Endothelial cell of umbilical vein (primary cell): ENCODE measurements around the gene YWHAG. TPM values are rescaled to one million over a fixed set of nuclear protein-coding genes. Genes with fewer than 3 reads are reported as not detected.

Experiments
- BruUV-seq: library from RNA; stranded (reverse); fragments of 400-500 nt; replicated peaks from 2 replicates; lab custom pipeline; 2021; lab: Mats Ljungman, UMichigan
- CTCF ChIA-PET: fragments of 300-600, 350-600 bp; sonication (Branson Sonifier 250); formaldehyde crosslinking; loops from one replicate; lab custom pipeline; 2021; ENCODE audit warnings: antibody characterized with exemption, inconsistent platforms; lab: Charles Lee
- POLR2A ChIA-PET: fragments of 300-600, 350-600 bp; sonication (Branson Sonifier 250); formaldehyde crosslinking; loops from one replicate; lab custom pipeline; 2021; ENCODE audit warnings: antibody characterized with exemption, inconsistent platforms; lab: Charles Lee
- DNase-seq: peaks from one replicate; pipeline ENCODE4 v3.0.0-alpha.2; 2011; ENCODE audit warnings: low read depth, low spot score
- FAIRE-seq: peaks from 2 replicates; lab custom pipeline; 2011; peaks lifted over from hg19 to GRCh38; lab: Jason Lieb, UNC
- H2AFZ ChIP-seq: 2 replicates; pipeline ENCODE4 v1.6.0; 2012; ENCODE audit warnings: low read depth, low read length, control low read depth, inconsistent platforms
- H3K27ac ChIP-seq: 2 replicates; pipeline ENCODE4 v1.5.1; 2011; ENCODE audit warnings: low read depth, mild to moderate bottlenecking, control low read depth, low read length, moderate library complexity; ENCODE audit not compliant: insufficient read depth
- H3K27me3 ChIP-seq, 2 experiments: 2 replicates each; pipeline versions ENCODE4 v1.6.0 to v1.6.1; 2011; ENCODE audit warnings: low read length in 2 of 2, mixed read lengths in 1 of 2; ENCODE audit not compliant: control insufficient read depth in 2 of 2, insufficient read depth in 2 of 2
- H3K36me3 ChIP-seq, 2 experiments: 2 replicates in 1 of 2; 3 replicates in 1 of 2; pipeline ENCODE4 v1.5.1; 2011; ENCODE audit warnings: low read length in 2 of 2, mild to moderate bottlenecking in 1 of 2, moderate library complexity in 1 of 2; ENCODE audit not compliant: control insufficient read depth in 2 of 2, insufficient read depth in 2 of 2; ENCODE audit errors: extremely low read depth in 1 of 2
- H3K4me1 ChIP-seq: 3 replicates; pipeline ENCODE4 v1.5.1; 2011; ENCODE audit warnings: mild to moderate bottlenecking, low read length; ENCODE audit not compliant: control insufficient read depth, insufficient read depth; ENCODE audit errors: extremely low read depth
- H3K4me2 ChIP-seq: 2 replicates; pipeline ENCODE4 v1.6.1; 2011; ENCODE audit warnings: low read length, control low read depth, mixed read lengths; ENCODE audit not compliant: insufficient read depth
- H3K4me3 ChIP-seq, 3 experiments: fragments of 200-600 bp in 1 of 3; sonication (generic), shearing (Covaris generic) in 1 of 3; replicated peaks in 1 of 3; 2 replicates each; pipeline ENCODE4 v1.5.1; 2011 to 2016; ENCODE audit warnings: control low read depth in 3 of 3, low read length in 3 of 3, mild to moderate bottlenecking in 2 of 3, inconsistent platforms in 1 of 3, low read depth in 1 of 3, moderate library complexity in 1 of 3; ENCODE audit not compliant: insufficient read depth in 1 of 3
- H3K79me2 ChIP-seq: 2 replicates; pipeline ENCODE4 v1.6.0; 2012; ENCODE audit warnings: low read length, inconsistent platforms; ENCODE audit not compliant: control insufficient read depth, insufficient read depth
- H3K9ac ChIP-seq: replicated peaks from 2 replicates; pipeline ENCODE3; 2011; ENCODE audit warnings: low read length, control low read depth; ENCODE audit not compliant: insufficient read depth; ENCODE audit errors: extremely low read depth
- H3K9me1 ChIP-seq: replicated peaks from 3 replicates; pipeline ENCODE4 v1.6.0; 2011; ENCODE audit warnings: mild to moderate bottlenecking, low read length; ENCODE audit not compliant: control insufficient read depth, insufficient read depth; ENCODE audit errors: extremely low read depth
- H3K9me3 ChIP-seq: replicated peaks from 2 replicates; pipeline ENCODE4 v1.5.1; 2012; ENCODE audit warnings: low read length, inconsistent platforms; ENCODE audit not compliant: control insufficient read depth, insufficient read depth
- H4K20me1 ChIP-seq: replicated peaks from 2 replicates; pipeline ENCODE3; 2011; ENCODE audit warnings: mild to moderate bottlenecking, low read length; ENCODE audit not compliant: control insufficient read depth, insufficient read depth; ENCODE audit errors: extremely low read depth
- EZH2 ChIP-seq: IDR thresholded peaks from 2 replicates; pipeline ENCODE4 v1.6.1; 2012; ENCODE audit warnings: borderline replicate concordance, low read depth, mild to moderate bottlenecking, moderate library complexity, low read length, inconsistent platforms; ENCODE audit not compliant: severe bottlenecking
- FOS ChIP-seq: IDR thresholded peaks from 2 replicates; pipeline ENCODE4 v1.6.1; 2011; ENCODE audit warnings: mild to moderate bottlenecking, low read length, moderate library complexity, borderline replicate concordance; ENCODE audit not compliant: insufficient read depth
- GATA2 ChIP-seq: IDR thresholded peaks from 2 replicates; pipeline ENCODE4 v1.7.0; 2011; ENCODE audit warnings: low read depth, mild to moderate bottlenecking, moderate library complexity, mixed read lengths, low read length; ENCODE audit not compliant: insufficient read length, insufficient read depth
- JUN ChIP-seq: IDR thresholded peaks from 2 replicates; pipeline ENCODE4 v1.6.1; 2011; ENCODE audit warnings: borderline replicate concordance, low read depth; ENCODE audit not compliant: insufficient read length, insufficient read depth
- MYC ChIP-seq: IDR thresholded peaks from one replicate; pipeline ENCODE4 v1.6.1; 2011; ENCODE audit warnings: mild to moderate bottlenecking, low read depth, low read length
- POLR2A ChIP-seq: IDR thresholded peaks from 2 replicates; pipeline ENCODE4 v1.6.1; 2012; ENCODE audit warnings: low read depth, mild to moderate bottlenecking, control low read depth, low read length
- POLR2AphosphoS5 ChIP-seq: IDR thresholded peaks from 2 replicates; pipeline ENCODE4 v1.6.1; 2012; ENCODE audit warnings: low read depth, mild to moderate bottlenecking, control low read depth, low read length, moderate library complexity; ENCODE audit not compliant: insufficient read depth
- dilution Hi-C: fragments of 300-500 bp; cut with MboI; formaldehyde crosslinking; loops from one replicate; pipeline ENCODE4 v1.15.0; 2019; ENCODE audit warnings: low sequenced_read_pairs; ENCODE audit not compliant: extremely low pct_ligation_motif_present
- intact Hi-C: fragments of 100-400 bp; cut with micrococcal nuclease; formaldehyde crosslinking; loops from one replicate; pipeline ENCODE4 v1.10.0; 2022
- polyA plus RNA-seq, 4 experiments: library from polyadenylated mRNA; depleted of rRNA in 3 of 4; stranded (reverse) in 3 of 4; unstranded in 1 of 4; fragments of >200 nt; gene quantifications; 2 replicates each; pipeline versions ENCODE4 v1.2.1 to v1.2.3, GENCODE V29; 2011 to 2012; ENCODE audit warnings: missing spikeins in 1 of 4
- total RNA-seq: library from RNA; stranded (reverse); gene quantifications from 2 replicates; pipeline ENCODE4 v1.2.3, GENCODE V29; 2021
- TF ChIP-seq, protein P1 (sequence below): IDR thresholded peaks from 2 replicates; pipeline ENCODE4 v1.6.1; 2011; ENCODE audit not compliant: insufficient read depth, insufficient read length
- TF ChIP-seq, protein P2 (sequence below), 2 donors: IDR thresholded peaks; 1 replicate in 1 of 2; 2 replicates in 1 of 2; pipeline ENCODE4 v1.5.1; 2011; ENCODE audit warnings: low read length in 2 of 2, mild to moderate bottlenecking in 2 of 2, moderate library complexity in 2 of 2, control low read depth in 1 of 2, inconsistent platforms in 1 of 2, low read depth in 1 of 2; ENCODE audit not compliant: insufficient read depth in 1 of 2; ENCODE audit errors: extremely low read depth in 1 of 2

The YWHAG gene
- total and polyA plus RNA-seq, 2 donors (not counting 3 experiments of a cell fraction or from before 2014, with no cell fraction given): 55.6 to 205 TPM

DNA sequence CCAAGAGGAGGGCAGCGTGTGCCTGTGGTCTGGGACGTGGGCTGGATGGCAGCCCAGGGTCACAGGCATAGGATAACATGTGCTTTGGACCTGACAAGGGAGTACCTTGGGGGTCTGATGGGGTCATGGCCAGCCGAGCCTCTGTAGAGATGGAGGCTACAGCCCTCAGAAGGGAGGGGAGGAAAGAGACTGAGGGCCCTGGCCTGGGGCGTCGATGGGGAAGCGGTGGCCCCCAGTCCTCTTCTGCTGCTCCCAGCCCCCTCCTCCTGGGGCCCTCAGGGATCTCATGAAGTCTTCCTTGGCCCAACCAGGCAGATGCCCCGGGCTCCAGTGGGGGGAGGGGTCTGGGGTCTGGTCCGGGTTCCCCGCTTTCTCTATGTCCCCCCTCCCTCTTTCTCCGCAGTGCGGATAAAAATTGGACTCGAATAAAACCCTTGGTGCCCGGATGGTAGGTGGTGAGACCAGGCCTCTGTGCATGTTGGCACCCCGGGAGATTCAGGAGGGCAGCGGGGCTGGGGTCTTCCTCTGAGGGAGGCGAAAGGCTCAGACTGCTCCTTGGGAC, 71.9 kb downstream of the YWHAG start:
- DNase-seq (no peak), FAIRE-seq (no peak)
- TF ChIP-seq POLR2A (no peak), GATA2 (no peak), EZH2 (no peak), JUN (no peak), POLR2AphosphoS5 (no peak), FOS (no peak), MYC (no peak)
- TF ChIP-seq, protein P1, sequence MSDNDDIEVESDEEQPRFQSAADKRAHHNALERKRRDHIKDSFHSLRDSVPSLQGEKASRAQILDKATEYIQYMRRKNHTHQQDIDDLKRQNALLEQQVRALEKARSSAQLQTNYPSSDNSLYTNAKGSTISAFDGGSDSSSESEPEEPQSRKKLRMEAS: no peak
- TF ChIP-seq, protein P2, sequence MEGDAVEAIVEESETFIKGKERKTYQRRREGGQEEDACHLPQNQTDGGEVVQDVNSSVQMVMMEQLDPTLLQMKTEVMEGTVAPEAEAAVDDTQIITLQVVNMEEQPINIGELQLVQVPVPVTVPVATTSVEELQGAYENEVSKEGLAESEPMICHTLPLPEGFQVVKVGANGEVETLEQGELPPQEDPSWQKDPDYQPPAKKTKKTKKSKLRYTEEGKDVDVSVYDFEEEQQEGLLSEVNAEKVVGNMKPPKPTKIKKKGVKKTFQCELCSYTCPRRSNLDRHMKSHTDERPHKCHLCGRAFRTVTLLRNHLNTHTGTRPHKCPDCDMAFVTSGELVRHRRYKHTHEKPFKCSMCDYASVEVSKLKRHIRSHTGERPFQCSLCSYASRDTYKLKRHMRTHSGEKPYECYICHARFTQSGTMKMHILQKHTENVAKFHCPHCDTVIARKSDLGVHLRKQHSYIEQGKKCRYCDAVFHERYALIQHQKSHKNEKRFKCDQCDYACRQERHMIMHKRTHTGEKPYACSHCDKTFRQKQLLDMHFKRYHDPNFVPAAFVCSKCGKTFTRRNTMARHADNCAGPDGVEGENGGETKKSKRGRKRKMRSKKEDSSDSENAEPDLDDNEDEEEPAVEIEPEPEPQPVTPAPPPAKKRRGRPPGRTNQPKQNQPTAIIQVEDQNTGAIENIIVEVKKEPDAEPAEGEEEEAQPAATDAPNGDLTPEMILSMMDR (IDR thresholded peaks at IDR 0.05; ENCODE audit: extremely low read depth in 1 of 2, insufficient read depth in 1 of 2, low read depth in 1 of 2, low read length in 2 of 2): no peak
- H3K27ac ChIP-seq: no peak overlapping the region
- CTCF ChIA-PET: interaction anchor here (1.0 to 1.1 kb wide), 2 partner anchors 17 to 108 kb away, joined by 3 read pairs; no protein-coding TSS in a partner anchor
- dilution Hi-C loops (no loop called here), intact Hi-C loops (no loop called here)
- peaks cover 0 to 2% of the 10 kb centered on the region in 2 experiments for H3K36me3 ChIP-seq
- BruUV-seq: no TSS peak
- no peak overlapping the region for H3K4me3 ChIP-seq
- H4K20me1 ChIP-seq: no peaks in the 10 kb centered on the region
- H3K9me3 ChIP-seq: no peaks in the 10 kb centered on the region
- no peaks in the 10 kb centered on the region for H3K79me2 ChIP-seq
- H3K9me1 ChIP-seq: no peaks in the 10 kb centered on the region
- H3K4me2 ChIP-seq: no peak overlapping the region
- POLR2A ChIA-PET: no interaction called here
- no peak overlapping the region for H2AFZ ChIP-seq
- H3K9ac ChIP-seq: no peak overlapping the region
- H3K4me1 ChIP-seq: peaks cover 7% of the 10 kb centered on the region
- peaks cover 0 to 3% of the 10 kb centered on the region in 2 experiments for H3K27me3 ChIP-seq
